Endodermal cell (in vitro differentiated cells): ENCODE measurements around the gene FBXO17. TPM values are rescaled to one million over a fixed set of nuclear protein-coding genes. Genes with fewer than 3 reads are reported as not detected.
A peak's percentile ranks its signal among the peaks of the same experiment; 100 is the strongest.

Experiments
- DNase-seq: peaks from one replicate; pipeline ENCODE4 v3.0.0-alpha.2; 2017
- H3K27ac ChIP-seq: 2 replicates; pipeline ENCODE4 v1.5.1; 2013; ENCODE audit warnings: mild to moderate bottlenecking, low read depth, low read length, moderate library complexity
- H3K27me3 ChIP-seq: 2 replicates; pipeline ENCODE4 v1.6.1; 2013; ENCODE audit warnings: mild to moderate bottlenecking, low read length, moderate library complexity; ENCODE audit not compliant: insufficient read depth, control insufficient read depth, poor library complexity, severe bottlenecking
- H3K36me3 ChIP-seq: 2 replicates; pipeline ENCODE4 v1.7.0; 2013; ENCODE audit warnings: mild to moderate bottlenecking, low read length, moderate library complexity; ENCODE audit not compliant: control insufficient read depth, insufficient read depth
- H3K4me1 ChIP-seq: one replicate; pipeline ENCODE4 v1.7.0; 2013; ENCODE audit warnings: low read length; ENCODE audit not compliant: control insufficient read depth, insufficient read depth
- H3K4me3 ChIP-seq: 2 replicates; pipeline ENCODE4 v1.5.1; 2013; ENCODE audit warnings: mild to moderate bottlenecking, low read length, moderate library complexity
- H3K9ac ChIP-seq: 2 replicates; pipeline ENCODE4 v1.6.1; 2013; ENCODE audit warnings: mild to moderate bottlenecking, low read length, moderate library complexity; ENCODE audit not compliant: poor library complexity, severe bottlenecking; ENCODE audit errors: extremely low read depth
- H3K9me3 ChIP-seq: 2 replicates; pipeline ENCODE4 v1.6.1; 2013; ENCODE audit warnings: mild to moderate bottlenecking, low read length, moderate library complexity; ENCODE audit not compliant: control insufficient read depth
- H3K27ac Mint-ChIP-seq: 2 replicates; pipeline ENCODE4 v1.8.0; 2020; ENCODE audit warnings: mixed read lengths
- H3K27me3 Mint-ChIP-seq: 2 replicates; pipeline ENCODE4 v1.8.0; 2021; ENCODE audit warnings: mild to moderate bottlenecking, mixed read lengths; ENCODE audit not compliant: insufficient read depth
- H3K36me3 Mint-ChIP-seq: 2 replicates; pipeline ENCODE4 v1.8.0; 2020; ENCODE audit warnings: low read depth, mixed read lengths
- H3K4me1 Mint-ChIP-seq: 2 replicates; pipeline ENCODE4 v1.8.0; 2020; ENCODE audit warnings: mixed read lengths
- H3K4me3 Mint-ChIP-seq: 2 replicates; pipeline ENCODE4 v1.8.0; 2020; ENCODE audit warnings: mild to moderate bottlenecking, moderate library complexity, mixed read lengths
- H3K9me3 Mint-ChIP-seq: 2 replicates; pipeline ENCODE4 v1.8.0; 2020; ENCODE audit warnings: mild to moderate bottlenecking, mixed read lengths
- WGBS, 2 experiments: methylation state at CpG; one replicate each; pipeline versions ENCODE4 v1.1.5 to v1.1.7; 2013; ENCODE audit warnings: missing lambda C conversion rate in 2 of 2, mixed read lengths in 1 of 2; ENCODE audit not compliant: insufficient coverage in 1 of 2, insufficient read length in 1 of 2; 5-methylcytosine and 5-hydroxymethylcytosine counted together
- total RNA-seq, 2 donors: library from RNA; stranded (reverse); fragmentation: NEBNext Ultra II Directional in 1 of 2; extraction: Animal tissue kit (Norgen Biotek cat#: 25700) in 1 of 2; gene quantifications; 2 replicates in 1 of 2; 3 replicates in 1 of 2; pipeline ENCODE4 v1.2.1, GENCODE V29; 2021
- TF ChIP-seq, protein P1 (sequence below): fragments of 200-600 bp; sonication (generic); conservative IDR thresholded peaks from 2 replicates; pipeline ENCODE4 v1.5.0; 2021; ENCODE audit warnings: antibody characterized with exemption, mild to moderate bottlenecking

Gene FBXO17
- total RNA-seq, 2 donors from 2014 or later, result 21.2 to 40.3 TPM

DNA sequence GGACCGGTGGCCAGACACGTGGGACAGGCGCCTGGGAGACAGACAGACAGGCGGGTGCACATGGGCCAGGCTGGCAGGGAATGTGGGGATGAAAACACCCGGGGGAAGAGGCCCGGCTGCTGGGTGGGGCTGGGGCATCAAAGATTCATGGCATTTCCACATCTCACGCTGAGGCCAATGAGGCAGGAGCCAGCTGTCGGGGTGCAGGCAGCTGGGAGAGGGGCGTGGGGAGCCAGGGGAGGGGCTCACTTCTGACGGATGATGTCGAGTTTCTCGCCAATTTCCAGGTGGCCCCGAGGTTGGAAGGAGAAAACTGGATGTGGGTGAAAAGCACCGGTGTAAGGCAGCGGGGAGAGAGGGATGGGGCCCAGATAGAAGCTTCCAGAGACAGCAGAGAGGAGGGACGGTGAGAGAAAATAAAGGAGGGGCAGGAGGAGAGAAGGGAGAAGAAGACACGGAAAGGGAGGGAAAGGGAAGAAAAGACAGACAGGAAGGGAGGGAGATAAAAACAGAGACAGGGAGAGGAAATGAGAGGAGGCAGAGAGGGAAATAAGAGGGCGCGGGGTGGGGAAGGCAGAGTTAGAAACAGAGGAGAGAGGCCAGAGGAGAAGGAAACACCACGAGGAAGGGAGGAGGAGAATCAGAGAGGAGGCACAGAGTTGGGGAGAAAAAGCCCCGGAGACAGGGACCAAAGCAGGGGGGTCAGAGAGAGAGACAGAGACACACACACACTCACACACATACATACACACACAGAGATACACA is 55.5 kb downstream of the FBXO17 start:
- Mint-ChIP-seq H3K9me3 (peaks cover 1% of the 10 kb centered on the region), H3K4me3 (no peak overlapping the region), H3K27ac (no peak overlapping the region), H3K27me3 (no peaks in the 10 kb centered on the region), H3K4me1 (no peaks in the 10 kb centered on the region), H3K36me3 (peaks cover 36% of the 10 kb centered on the region)
- TF ChIP-seq, protein P1, sequence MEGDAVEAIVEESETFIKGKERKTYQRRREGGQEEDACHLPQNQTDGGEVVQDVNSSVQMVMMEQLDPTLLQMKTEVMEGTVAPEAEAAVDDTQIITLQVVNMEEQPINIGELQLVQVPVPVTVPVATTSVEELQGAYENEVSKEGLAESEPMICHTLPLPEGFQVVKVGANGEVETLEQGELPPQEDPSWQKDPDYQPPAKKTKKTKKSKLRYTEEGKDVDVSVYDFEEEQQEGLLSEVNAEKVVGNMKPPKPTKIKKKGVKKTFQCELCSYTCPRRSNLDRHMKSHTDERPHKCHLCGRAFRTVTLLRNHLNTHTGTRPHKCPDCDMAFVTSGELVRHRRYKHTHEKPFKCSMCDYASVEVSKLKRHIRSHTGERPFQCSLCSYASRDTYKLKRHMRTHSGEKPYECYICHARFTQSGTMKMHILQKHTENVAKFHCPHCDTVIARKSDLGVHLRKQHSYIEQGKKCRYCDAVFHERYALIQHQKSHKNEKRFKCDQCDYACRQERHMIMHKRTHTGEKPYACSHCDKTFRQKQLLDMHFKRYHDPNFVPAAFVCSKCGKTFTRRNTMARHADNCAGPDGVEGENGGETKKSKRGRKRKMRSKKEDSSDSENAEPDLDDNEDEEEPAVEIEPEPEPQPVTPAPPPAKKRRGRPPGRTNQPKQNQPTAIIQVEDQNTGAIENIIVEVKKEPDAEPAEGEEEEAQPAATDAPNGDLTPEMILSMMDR, result no peak
- no peak overlapping the region for H3K27ac ChIP-seq
- no peaks in the 10 kb centered on the region for H3K9me3 ChIP-seq
- no peak overlapping the region for H3K9ac ChIP-seq
- H3K4me1 ChIP-seq, result no peaks in the 10 kb centered on the region
- H3K36me3 ChIP-seq, result peaks cover 32% of the 10 kb centered on the region
- no peaks in the 10 kb centered on the region for H3K27me3 ChIP-seq
- DNase-seq, result no peak
- no peak overlapping the region for H3K4me3 ChIP-seq
- WGBS, 2 experiments, result 93% methylated on average over 16 to 21 of the region's 21 CpGs

DNA sequence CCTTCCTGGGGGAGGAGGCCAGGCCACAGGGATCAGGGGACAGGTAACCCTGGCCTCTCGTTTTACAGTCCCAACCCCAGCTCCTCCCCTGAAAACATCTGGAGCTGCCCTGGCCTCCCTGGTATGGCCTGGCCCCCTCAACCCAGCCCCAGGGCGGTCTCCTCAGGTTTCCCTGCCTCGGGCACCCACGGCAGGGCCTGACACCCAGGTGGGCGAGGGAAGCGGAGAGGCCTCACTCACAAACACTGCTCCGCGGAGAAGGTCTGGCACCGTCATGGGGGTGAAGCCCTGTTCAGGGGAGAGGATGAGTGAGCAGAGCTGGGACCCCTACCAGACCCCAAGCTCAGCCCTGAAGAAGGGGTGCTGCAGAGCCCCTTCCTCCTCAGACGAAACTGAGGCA is 57.0 kb downstream of the FBXO17 start:
- no peak overlapping the region for H3K4me3 Mint-ChIP-seq
- peaks cover 26% of the 10 kb centered on the region for H3K36me3 Mint-ChIP-seq
- H3K27me3 Mint-ChIP-seq, result no peaks in the 10 kb centered on the region
- Histone ChIP-seq H3K27me3 (no peaks in the 10 kb centered on the region), H3K27ac (no peak overlapping the region), H3K4me1 (no peaks in the 10 kb centered on the region), H3K4me3 (no peak overlapping the region), H3K36me3 (peaks cover 21% of the 10 kb centered on the region), H3K9ac (no peak overlapping the region), H3K9me3 (no peaks in the 10 kb centered on the region)
- no peaks in the 10 kb centered on the region for H3K4me1 Mint-ChIP-seq
- TF ChIP-seq, protein P1, result no peak
- no peak overlapping the region for H3K27ac Mint-ChIP-seq
- DNase-seq, result no peak
- 88 to 96% methylated on average over 4 to 10 of the region's 10 CpGs for WGBS, 2 experiments
- peaks cover 1% of the 10 kb centered on the region for H3K9me3 Mint-ChIP-seq

DNA sequence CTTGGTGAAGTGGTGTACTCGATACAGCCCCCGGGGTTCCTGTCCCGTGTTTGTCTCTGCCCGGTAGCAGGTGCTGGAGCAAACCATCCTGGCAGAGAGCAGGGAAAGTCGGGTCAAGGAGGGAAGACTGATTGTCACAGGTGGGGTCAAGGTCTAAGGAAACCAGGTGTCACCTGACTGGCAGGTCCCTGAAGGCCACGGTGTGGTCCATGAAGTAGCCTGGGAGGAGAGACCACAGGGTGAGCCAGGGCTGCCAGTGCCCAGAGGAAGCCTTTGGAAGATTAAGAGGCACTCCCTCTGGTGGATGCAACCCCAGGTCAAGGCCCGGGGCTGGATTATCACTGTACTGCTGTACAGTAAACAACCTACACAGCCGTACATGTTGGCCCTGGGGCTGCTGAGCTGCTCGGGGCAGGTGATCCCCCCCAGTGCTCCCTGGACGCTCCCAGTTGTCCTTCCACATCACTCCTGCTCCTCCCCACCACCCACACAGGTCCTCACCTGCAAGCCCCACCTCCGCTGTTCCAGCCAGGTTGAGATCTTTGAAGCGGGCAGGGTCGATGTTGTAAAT is 57.5 kb downstream of the FBXO17 start:
- 93% methylated on average over 8 to 12 of the region's 13 CpGs for WGBS, 2 experiments
- peak overlapping the region; percentile 55 for H3K27ac Mint-ChIP-seq

More for the DNA sequence above, 57.5 kb downstream of the FBXO17 start:
- no peak overlapping the region for H3K4me3 ChIP-seq
- Mint-ChIP-seq H3K36me3 (peaks cover 25% of the 10 kb centered on the region), H3K4me3 (no peak overlapping the region), H3K9me3 (peaks cover 1% of the 10 kb centered on the region), H3K4me1 (no peaks in the 10 kb centered on the region), H3K27me3 (peaks cover 2% of the 10 kb centered on the region)
- H3K27me3 ChIP-seq, result no peaks in the 10 kb centered on the region
- H3K4me1 ChIP-seq, result no peaks in the 10 kb centered on the region
- peaks cover 21% of the 10 kb centered on the region for H3K36me3 ChIP-seq
- H3K9me3 ChIP-seq, result no peaks in the 10 kb centered on the region
- TF ChIP-seq, protein P1, result peak; percentile 60
- no peak overlapping the region for H3K27ac ChIP-seq
- no peak overlapping the region for H3K9ac ChIP-seq
- no peak for DNase-seq
